Subcutaneous adipose tissue (tissue), 4 donors: ENCODE results near the gene STING1. TPM values are rescaled to one million over a fixed set of nuclear protein-coding genes. Genes with fewer than 3 reads are reported as not detected.

Experiments used
- total RNA-seq, 4 donors: library from RNA; depleted of rRNA; stranded (reverse); fragments of >200 nt; gene quantifications; one replicate each; pipeline ENCODE4 v1.1.0, GENCODE V29; 2016
- TF ChIP-seq, protein P1 (sequence below): fragments of 450-650 bp; IDR thresholded peaks from one replicate; pipeline ENCODE4 v1.5.1; 2016; ENCODE audit warnings: low read depth, mild to moderate bottlenecking, control low read depth, antibody characterized with exemption, moderate library complexity

Gene STING1
- total RNA-seq, 4 donors from 2014 or later, result 17.6 to 42.8 (median 31.8) TPM

DNA sequence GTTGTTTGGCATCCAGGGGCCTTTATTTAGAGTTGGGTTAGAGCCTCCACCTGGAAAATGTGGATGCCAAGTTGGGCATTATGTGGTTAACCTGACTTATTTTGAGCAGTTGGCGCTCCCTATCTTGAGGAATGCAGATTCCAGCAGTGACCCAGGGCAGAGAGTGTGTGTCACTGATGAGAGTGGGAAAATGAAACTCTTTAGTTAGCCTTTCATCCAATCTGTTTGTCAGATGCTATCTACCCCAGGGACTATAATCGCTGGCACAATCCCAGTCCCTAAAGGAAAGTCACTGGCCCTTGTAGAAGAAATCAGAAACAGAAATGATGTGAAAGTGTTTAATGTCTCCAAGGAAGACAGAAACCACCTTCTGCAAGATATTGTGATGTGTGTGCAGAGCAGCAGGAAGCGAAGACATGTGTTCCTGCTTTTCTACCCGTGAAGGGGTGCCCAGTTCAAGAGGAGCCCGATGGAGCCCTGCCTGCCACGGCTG is 10.2 kb upstream of the STING1 start:
- TF ChIP-seq, protein P1, sequence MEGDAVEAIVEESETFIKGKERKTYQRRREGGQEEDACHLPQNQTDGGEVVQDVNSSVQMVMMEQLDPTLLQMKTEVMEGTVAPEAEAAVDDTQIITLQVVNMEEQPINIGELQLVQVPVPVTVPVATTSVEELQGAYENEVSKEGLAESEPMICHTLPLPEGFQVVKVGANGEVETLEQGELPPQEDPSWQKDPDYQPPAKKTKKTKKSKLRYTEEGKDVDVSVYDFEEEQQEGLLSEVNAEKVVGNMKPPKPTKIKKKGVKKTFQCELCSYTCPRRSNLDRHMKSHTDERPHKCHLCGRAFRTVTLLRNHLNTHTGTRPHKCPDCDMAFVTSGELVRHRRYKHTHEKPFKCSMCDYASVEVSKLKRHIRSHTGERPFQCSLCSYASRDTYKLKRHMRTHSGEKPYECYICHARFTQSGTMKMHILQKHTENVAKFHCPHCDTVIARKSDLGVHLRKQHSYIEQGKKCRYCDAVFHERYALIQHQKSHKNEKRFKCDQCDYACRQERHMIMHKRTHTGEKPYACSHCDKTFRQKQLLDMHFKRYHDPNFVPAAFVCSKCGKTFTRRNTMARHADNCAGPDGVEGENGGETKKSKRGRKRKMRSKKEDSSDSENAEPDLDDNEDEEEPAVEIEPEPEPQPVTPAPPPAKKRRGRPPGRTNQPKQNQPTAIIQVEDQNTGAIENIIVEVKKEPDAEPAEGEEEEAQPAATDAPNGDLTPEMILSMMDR, result no peak

DNA sequence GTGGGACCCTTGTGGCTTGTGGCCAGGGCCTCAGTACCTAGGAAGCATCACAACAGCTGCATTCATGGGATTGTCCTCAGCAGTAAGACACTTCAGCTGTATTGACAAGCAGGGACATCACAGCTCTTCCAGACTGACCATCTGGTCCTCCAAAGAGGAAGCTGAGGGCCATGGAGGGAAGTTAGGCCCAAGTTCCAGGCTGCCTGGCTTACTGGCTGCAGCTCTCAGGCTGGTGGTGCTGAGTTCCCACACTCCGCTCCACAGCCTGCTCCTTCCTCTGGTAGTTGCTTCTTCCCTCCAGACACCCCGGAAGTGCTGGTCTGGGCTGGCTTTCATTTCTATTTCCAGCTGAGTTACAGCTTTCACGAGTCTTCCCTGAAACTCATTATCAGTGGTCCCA is 5.7 kb upstream of the STING1 start:
- TF ChIP-seq, protein P1, result no peak

DNA sequence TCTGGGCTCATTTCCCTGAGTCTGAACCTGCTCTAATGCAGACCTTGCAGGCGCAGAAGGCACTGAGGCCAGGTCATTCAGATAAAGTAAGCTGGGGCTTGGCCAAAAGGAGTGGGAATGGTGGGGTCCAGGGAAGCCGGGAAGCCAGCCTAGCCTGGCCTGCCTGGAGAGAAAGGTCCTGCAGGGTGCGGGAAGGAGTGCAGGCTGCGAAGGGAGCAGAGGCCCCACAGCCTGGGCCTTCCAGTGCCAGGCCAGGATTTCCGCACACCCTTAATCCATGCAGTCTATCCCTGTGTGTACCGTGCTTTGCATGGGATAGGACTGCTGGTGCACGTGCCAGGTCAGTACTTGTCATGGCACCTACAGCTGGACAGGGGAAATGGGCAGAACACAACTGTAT is 3.6 kb upstream of the STING1 start:
- TF ChIP-seq, protein P1, result no peak

DNA sequence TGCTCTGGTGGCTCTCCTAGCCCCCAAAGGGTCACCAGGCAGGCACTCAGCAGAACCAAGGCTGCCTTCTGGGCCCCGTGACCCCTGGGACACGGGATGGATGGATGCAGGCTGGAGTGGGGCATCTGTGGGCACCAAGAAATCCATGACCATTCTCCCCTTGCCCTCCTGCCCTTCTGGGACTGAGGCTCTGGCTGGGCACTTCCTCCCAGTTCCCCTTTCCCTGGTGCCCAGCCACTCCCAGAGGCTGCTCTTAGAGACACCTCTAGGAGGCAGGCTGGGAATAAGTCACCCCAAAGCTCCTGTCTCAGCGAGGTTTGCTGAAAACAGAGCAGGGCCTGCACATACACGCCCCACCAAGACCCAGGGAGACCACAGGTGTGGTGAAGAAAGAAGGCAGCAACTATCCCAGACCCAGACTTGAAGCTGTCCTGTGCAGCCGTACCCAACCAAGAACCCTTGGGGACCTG is 943 bp downstream of the STING1 start:
- TF ChIP-seq, protein P1, result no peak

DNA sequence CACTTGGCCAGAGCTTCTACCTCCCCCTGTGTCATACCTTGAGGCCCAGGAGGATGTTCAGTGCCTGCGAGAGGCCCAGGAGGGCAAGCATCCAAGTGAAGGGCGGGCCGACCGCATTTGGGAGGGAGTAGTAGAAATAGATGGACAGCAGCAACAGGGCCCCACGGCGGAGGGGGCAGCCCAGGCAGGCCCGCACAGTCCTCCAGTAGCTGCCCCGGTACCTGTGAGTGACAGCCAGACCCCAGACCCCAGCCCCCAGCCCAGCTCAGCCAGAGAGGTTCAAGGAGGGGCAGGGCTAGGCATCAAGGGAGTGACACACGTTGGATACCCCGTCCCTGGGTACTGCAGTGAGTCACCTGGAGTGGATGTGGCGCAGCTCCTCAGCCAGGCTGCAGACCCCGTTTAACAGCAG is 1.4 kb downstream of the STING1 start:
- TF ChIP-seq, protein P1, result no peak

DNA sequence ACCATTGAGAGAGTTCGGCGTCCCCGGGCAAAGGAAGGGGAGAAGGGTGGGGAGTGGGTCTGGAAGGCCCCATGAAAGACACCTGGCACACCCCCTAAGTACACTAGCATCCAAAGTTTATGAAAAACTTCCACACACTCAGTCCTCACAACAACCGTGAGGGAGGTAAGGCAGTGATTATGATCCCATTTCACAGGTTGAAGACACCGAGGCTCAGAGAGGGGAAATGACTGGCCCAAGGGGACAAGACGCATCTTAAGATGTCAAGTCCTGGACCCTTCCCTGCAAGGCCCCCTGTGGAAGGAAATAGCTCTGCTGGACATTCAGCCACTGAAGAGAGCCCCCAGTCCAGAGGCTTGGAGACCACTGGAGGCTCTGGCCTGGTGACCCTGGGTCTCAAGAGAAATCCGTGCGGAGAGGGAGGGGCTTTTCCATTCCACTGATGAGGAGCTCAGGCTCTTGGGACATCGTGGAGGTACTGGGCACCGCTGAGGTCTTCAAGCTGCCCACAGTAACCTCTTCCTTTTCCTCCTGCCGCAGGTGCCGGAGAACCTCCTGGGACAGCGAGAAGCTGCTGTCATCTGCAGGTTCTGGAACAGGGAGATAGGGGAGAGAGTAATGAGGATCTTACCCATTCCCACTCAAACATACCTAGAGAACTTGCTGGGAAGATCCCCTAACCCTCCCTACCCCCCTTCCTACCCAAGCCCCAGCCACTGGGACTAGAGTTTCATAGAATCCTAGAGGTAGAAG is 6.5 kb downstream of the STING1 start:
- TF ChIP-seq, protein P1, result no peak

DNA sequence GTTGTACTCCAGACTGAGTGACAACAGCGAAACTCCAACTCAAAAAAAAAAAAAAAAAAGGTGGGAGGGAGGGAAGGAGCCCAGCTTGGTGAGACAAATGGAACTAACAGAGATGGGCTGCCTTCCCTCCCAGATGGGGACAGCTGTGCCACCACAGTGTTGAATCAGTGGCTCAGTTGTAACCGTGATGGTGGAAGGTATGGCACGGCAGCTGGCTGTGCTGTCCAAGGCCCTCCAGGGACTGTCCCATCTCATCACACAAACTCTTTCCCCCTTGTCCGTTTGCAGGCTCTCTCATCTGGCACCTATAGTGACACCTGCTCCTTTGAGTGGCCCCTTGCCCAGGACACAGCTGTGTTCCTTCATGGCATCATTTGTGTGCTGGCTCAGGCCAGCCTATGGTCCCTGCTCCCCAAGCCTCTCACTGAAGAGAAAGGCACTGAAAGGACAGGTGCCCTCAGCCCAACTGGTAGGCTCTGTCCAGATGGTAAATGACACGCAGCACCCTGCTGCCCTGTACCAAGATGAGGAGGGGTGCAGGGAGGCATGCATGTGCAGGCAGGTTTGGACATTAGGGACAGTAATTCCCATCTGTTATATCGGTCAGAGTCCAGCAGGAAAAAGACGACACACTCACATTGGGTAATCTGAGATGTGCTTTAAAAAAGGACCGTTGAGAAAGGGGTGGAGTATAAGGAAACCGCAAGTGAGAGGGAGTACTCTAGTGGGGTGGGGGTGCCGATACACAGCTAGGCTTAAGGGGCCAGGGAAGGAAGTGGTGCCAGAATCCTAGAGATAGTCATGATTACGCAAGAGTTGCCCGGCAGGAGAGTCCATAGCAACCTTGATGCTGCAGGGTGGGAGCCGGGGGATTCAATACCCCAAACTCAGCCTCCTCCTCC is 7.4 kb downstream of the STING1 start:
- TF ChIP-seq, protein P1, result no peak
